Thyroid gland (tissue), 4 donors: Measurements from ENCODE around the gene SBK1. TPM values are rescaled to one million over a fixed set of nuclear protein-coding genes. Genes with fewer than 3 reads are reported as not detected.

Experiments
- DNase-seq, 2 donors: peaks; one replicate each; pipeline ENCODE4 v3.0.0-alpha.2; 2019
- H3K27ac ChIP-seq, 3 donors: fragments of 200-600 bp; sonication (generic); 1 replicate in 2 of 3; 2 replicates in 1 of 3; pipeline ENCODE4 v1.5.1; 2016 to 2019; ENCODE audit warnings: mild to moderate bottlenecking in 1 of 3, moderate library complexity in 1 of 3
- H3K27me3 ChIP-seq: fragments of 200-600 bp; sonication (generic); one replicate; pipeline ENCODE4 v1.5.1; 2019
- H3K36me3 ChIP-seq, 2 donors: fragments of 200-600 bp; sonication (generic); one replicate each; pipeline ENCODE4 v1.5.1; 2016 to 2019
- H3K4me1 ChIP-seq, 2 donors: fragments of 200-600 bp; sonication (generic); one replicate each; pipeline ENCODE4 v1.5.1; 2017 to 2019
- H3K4me3 ChIP-seq, 3 donors: fragments of 200-600 bp; sonication (generic); replicated peaks in 1 of 3; 1 replicate in 2 of 3; 2 replicates in 1 of 3; pipeline ENCODE4 v1.5.1; 2016; ENCODE audit warnings: mild to moderate bottlenecking in 1 of 3
- H3K9me3 ChIP-seq: fragments of 200-600 bp; sonication (generic); one replicate; pipeline ENCODE4 v1.5.1; 2017
- CTCF ChIP-seq, 6 experiments: fragments of 200-600 bp in 3 of 6; fragments of 450-650 bp in 3 of 6; sonication (generic) in 3 of 6; IDR thresholded peaks; one replicate each; pipeline ENCODE4 v1.5.1; 2016 to 2019; ENCODE audit warnings: antibody characterized with exemption in 6 of 6, mild to moderate bottlenecking in 2 of 6, inconsistent platforms in 1 of 6, moderate library complexity in 1 of 6
- POLR2A ChIP-seq, 2 donors: fragments of 450-650 bp; IDR thresholded peaks; one replicate each; pipeline ENCODE4 v1.6.1; 2017; ENCODE audit warnings: antibody characterized with exemption in 2 of 2, mild to moderate bottlenecking in 2 of 2, moderate library complexity in 1 of 2
- WGBS, 2 donors: methylation state at CpG; one replicate each; pipeline ENCODE4 v1.1.5; 2017; 5-methylcytosine and 5-hydroxymethylcytosine counted together
- intact Hi-C: fragments of 100-400 bp; cut with DNase I; formaldehyde crosslinking; loops from one replicate; pipeline ENCODE4 v1.15.1; 2023
- total RNA-seq, 4 donors: library from RNA; depleted of rRNA; stranded (reverse); fragments of >200 nt; gene quantifications; one replicate each; pipeline ENCODE4 v1.2.3, GENCODE V29; 2016

Gene SBK1
- total RNA-seq, 4 donors from 2014 or later: 2.8 to 6.8 (median 4.8) TPM

GRCh38 chr16:28310796-28311195 is 18.5 kb downstream of the SBK1 start:
- no peak overlapping the region for H3K27ac ChIP-seq
- 95% methylated on average over 11 of the region's 11 CpGs for WGBS, 2 donors
- no peak overlapping the region for H3K4me3 ChIP-seq
- no peaks in the 10 kb centered on the region for H3K4me1 ChIP-seq
- H3K27me3 ChIP-seq: no peaks in the 10 kb centered on the region
- intact Hi-C loops: no loop called here
- TF ChIP-seq POLR2A (IDR thresholded peaks at IDR 0.05) (no peak), CTCF (IDR thresholded peaks at IDR 0.05) (no peak)
- no peaks in the 10 kb centered on the region for H3K9me3 ChIP-seq
- no peaks in the 10 kb centered on the region for H3K36me3 ChIP-seq
- no peak for DNase-seq

- no peaks in the 10 kb centered on the region for H3K9me3 ChIP-seq
- H3K4me3 ChIP-seq: no peak overlapping the region
- no peak overlapping the region for H3K27ac ChIP-seq
- DNase-seq: no peak
- intact Hi-C loops: no loop called here
- no peaks in the 10 kb centered on the region for H3K4me1 ChIP-seq
- no peaks in the 10 kb centered on the region for H3K27me3 ChIP-seq
- WGBS, 2 donors: 93% methylated on average over 4 of the region's 4 CpGs
- H3K36me3 ChIP-seq: no peaks in the 10 kb centered on the region
- no peak for TF ChIP-seq CTCF (IDR thresholded peaks at IDR 0.05)
- TF ChIP-seq POLR2A (IDR thresholded peaks at IDR 0.05): no peak
These were observed 19.1 kb downstream of the SBK1 start for GRCh38 chr16:28311413-28311812.

- intact Hi-C loops: no loop called here
- Histone ChIP-seq H3K27me3 (no peaks in the 10 kb centered on the region), H3K27ac (no peak overlapping the region), H3K4me1 (no peaks in the 10 kb centered on the region), H3K36me3 (no peaks in the 10 kb centered on the region), H3K4me3 (no peak overlapping the region), H3K9me3 (no peaks in the 10 kb centered on the region)
- 88 to 93% methylated on average over 5 to 14 of the region's 14 CpGs for WGBS, 2 donors
- TF ChIP-seq POLR2A (IDR thresholded peaks at IDR 0.05): no peak
- no peak for TF ChIP-seq CTCF (IDR thresholded peaks at IDR 0.05)
- DNase-seq: no peak
These were observed 19.6 kb downstream of the SBK1 start for GRCh38 chr16:28311913-28312312.

GRCh38 chr16:28312327-28312726 is 20.0 kb downstream of the SBK1 start:
- Histone ChIP-seq H3K27ac (no peak overlapping the region), H3K4me1 (no peaks in the 10 kb centered on the region), H3K4me3 (no peak overlapping the region), H3K9me3 (no peaks in the 10 kb centered on the region), H3K36me3 (no peaks in the 10 kb centered on the region), H3K27me3 (no peaks in the 10 kb centered on the region)
- no peak for DNase-seq
- intact Hi-C loops: no loop called here
- TF ChIP-seq POLR2A (IDR thresholded peaks at IDR 0.05) (no peak), CTCF (IDR thresholded peaks at IDR 0.05) (no peak)
- 93 to 95% methylated on average over 10 of the region's 10 CpGs for WGBS, 2 donors

- Histone ChIP-seq H3K27me3 (no peaks in the 10 kb centered on the region), H3K4me1 (no peaks in the 10 kb centered on the region), H3K4me3 (no peak overlapping the region), H3K27ac (no peak overlapping the region), H3K9me3 (no peaks in the 10 kb centered on the region), H3K36me3 (no peaks in the 10 kb centered on the region)
- 67 to 68% methylated on average over 11 of the region's 11 CpGs for WGBS, 2 donors
- intact Hi-C loops: no loop called here
- DNase-seq: no peak
- TF ChIP-seq CTCF (IDR thresholded peaks at IDR 0.05) (no peak), POLR2A (IDR thresholded peaks at IDR 0.05) (no peak)
These were observed 21.3 kb downstream of the SBK1 start for GRCh38 chr16:28313587-28313986.
